ENCODE data around the gene EPHB3. TPM values are rescaled to one million over a fixed set of nuclear protein-coding genes. Genes with fewer than 3 reads are reported as not detected.

Gene EPHB3
- total RNA-seq, 4 donors from 2014 or later = 4.1 to 17.7 (median 6.7) TPM

GRCh38 chr3:184563561-184563925 lies 2.0 kb downstream of the EPHB3 start:
- WGBS, 2 donors (ENCODE audit: low coverage in 1 of 2) = 8 to 22% methylated on average over 2 to 7 of the region's 11 CpGs

GRCh38 chr3:184563941-184564684 lies 2.5 kb downstream of the EPHB3 start:
- Histone ChIP-seq H3K4me3 (peak overlapping the region in 3 of 4 donors; percentile 1 to 77 (median 69)), H3K9me3 (no peaks in the 10 kb centered on the region), H3K4me1 (peaks cover 28 to 85% (median 67%) of the 10 kb centered on the region in 4 donors), H3K36me3 (no peaks in the 10 kb centered on the region), H3K27me3 (no peaks in the 10 kb centered on the region), H3K27ac (peak overlapping the region; percentile 76 to 88 (median 83))
- TF ChIP-seq POLR2A (IDR thresholded peaks at IDR 0.05) (no peak), CTCF (IDR thresholded peaks at IDR 0.05) (no peak)
- in situ Hi-C loops (cut with MboI; ENCODE audit: low pct_ligation_motif_present in 1 of 4, low pct_unique_long_range_greater_than_20kb in 1 of 4, low sequenced_read_pairs in 3 of 4) = no loop called here
- 31 to 72% methylated on average over 5 to 13 of the region's 13 CpGs for WGBS, 2 donors (ENCODE audit: low coverage in 1 of 2)
- intact Hi-C loops (cut with DNase I; ENCODE audit: low total_unique reads) = no loop called here
- no peak for DNase-seq

More at GRCh38 chr3:184563561-184563925, 2.0 kb downstream of the EPHB3 start:
- Histone ChIP-seq H3K27ac (peak overlapping the region; percentile 76 to 88 (median 83)), H3K4me3 (peak overlapping the region in 3 of 4 donors; percentile 69 to 77 (median 69)), H3K4me1 (peaks cover 28 to 80% (median 64%) of the 10 kb centered on the region in 4 donors), H3K36me3 (no peaks in the 10 kb centered on the region), H3K27me3 (no peaks in the 10 kb centered on the region), H3K9me3 (no peaks in the 10 kb centered on the region)
- in situ Hi-C loops (cut with MboI; ENCODE audit: low pct_ligation_motif_present in 1 of 4, low pct_unique_long_range_greater_than_20kb in 1 of 4, low sequenced_read_pairs in 3 of 4) = no loop called here
- TF ChIP-seq POLR2A (IDR thresholded peaks at IDR 0.05) = no peak
- no peak for TF ChIP-seq CTCF (IDR thresholded peaks at IDR 0.05)
- TF ChIP-seq EP300 (IDR thresholded peaks at IDR 0.05; ENCODE audit: low read depth) = no peak
- no peak for TF ChIP-seq POLR2AphosphoS5 (IDR thresholded peaks at IDR 0.05)
- DNase-seq = no peak
- intact Hi-C loops (cut with DNase I; ENCODE audit: low total_unique reads) = no loop called here

- no peaks in the 10 kb centered on the region for H3K9me3 ChIP-seq
- intact Hi-C loops (cut with DNase I; ENCODE audit: low total_unique reads) (no loop called here), in situ Hi-C loops (cut with MboI; ENCODE audit: low pct_ligation_motif_present in 1 of 4, low pct_unique_long_range_greater_than_20kb in 1 of 4, low sequenced_read_pairs in 3 of 4) (no loop called here)
- 37 to 41% methylated on average over 2 to 5 of the region's 5 CpGs for WGBS, 2 donors (ENCODE audit: low coverage in 1 of 2)
- peak overlapping the region; percentile 76 to 88 (median 83) for H3K27ac ChIP-seq
- TF ChIP-seq CTCF (IDR thresholded peaks at IDR 0.05) = no peak
- TF ChIP-seq POLR2A (IDR thresholded peaks at IDR 0.05) = no peak
- TF ChIP-seq POLR2AphosphoS5 (IDR thresholded peaks at IDR 0.05) = no peak
- no peak for TF ChIP-seq EP300 (IDR thresholded peaks at IDR 0.05; ENCODE audit: low read depth)
- H3K4me1 ChIP-seq = peaks cover 33 to 86% (median 70%) of the 10 kb centered on the region in 4 donors
- no peaks in the 10 kb centered on the region for H3K36me3 ChIP-seq
- peak overlapping the region in 1 of 4 donors; percentile 77 for H3K4me3 ChIP-seq
- DNase-seq = no peak
- H3K27me3 ChIP-seq = no peaks in the 10 kb centered on the region
Observed at GRCh38 chr3:184564685-184565385, 3.2 kb downstream of the EPHB3 start.

GRCh38 chr3:184565421-184566211 lies 4.0 kb downstream of the EPHB3 start:
- peaks cover 32 to 87% (median 68%) of the 10 kb centered on the region in 4 donors for H3K4me1 ChIP-seq
- no peaks in the 10 kb centered on the region for H3K27me3 ChIP-seq
- DNase-seq = peak; percentile 86
- intact Hi-C loops (cut with DNase I; ENCODE audit: low total_unique reads) = no loop called here
- TF ChIP-seq POLR2AphosphoS5 (IDR thresholded peaks at IDR 0.05) (peak; percentile 45 to 55 (median 51)), POLR2A (IDR thresholded peaks at IDR 0.05) (peak; percentile 43), CTCF (IDR thresholded peaks at IDR 0.05) (no peak), EP300 (IDR thresholded peaks at IDR 0.05; ENCODE audit: low read depth) (no peak)
- no peaks in the 10 kb centered on the region for H3K9me3 ChIP-seq
- WGBS, 2 donors (ENCODE audit: low coverage in 1 of 2) = 29% methylated on average over 13 of the region's 14 CpGs; no CpG with 5 or more reads in 1 of the 2 donors
- H3K4me3 ChIP-seq = peak overlapping the region in 2 of 4 donors; percentile 9 to 77
- H3K36me3 ChIP-seq = no peaks in the 10 kb centered on the region
- in situ Hi-C loops (cut with MboI; ENCODE audit: low pct_ligation_motif_present in 1 of 4, low pct_unique_long_range_greater_than_20kb in 1 of 4, low sequenced_read_pairs in 3 of 4) = no loop called here
- peak overlapping the region; percentile 76 to 88 (median 83) for H3K27ac ChIP-seq
